ENCODE data around the gene CFD. TPM values are rescaled to one million over a fixed set of nuclear protein-coding genes. Genes with fewer than 3 reads are reported as not detected.

CFD gene
- total and polyA plus RNA-seq, 2 experiments from 2014 or later: 0.90 to 4.7 TPM

DNA sequence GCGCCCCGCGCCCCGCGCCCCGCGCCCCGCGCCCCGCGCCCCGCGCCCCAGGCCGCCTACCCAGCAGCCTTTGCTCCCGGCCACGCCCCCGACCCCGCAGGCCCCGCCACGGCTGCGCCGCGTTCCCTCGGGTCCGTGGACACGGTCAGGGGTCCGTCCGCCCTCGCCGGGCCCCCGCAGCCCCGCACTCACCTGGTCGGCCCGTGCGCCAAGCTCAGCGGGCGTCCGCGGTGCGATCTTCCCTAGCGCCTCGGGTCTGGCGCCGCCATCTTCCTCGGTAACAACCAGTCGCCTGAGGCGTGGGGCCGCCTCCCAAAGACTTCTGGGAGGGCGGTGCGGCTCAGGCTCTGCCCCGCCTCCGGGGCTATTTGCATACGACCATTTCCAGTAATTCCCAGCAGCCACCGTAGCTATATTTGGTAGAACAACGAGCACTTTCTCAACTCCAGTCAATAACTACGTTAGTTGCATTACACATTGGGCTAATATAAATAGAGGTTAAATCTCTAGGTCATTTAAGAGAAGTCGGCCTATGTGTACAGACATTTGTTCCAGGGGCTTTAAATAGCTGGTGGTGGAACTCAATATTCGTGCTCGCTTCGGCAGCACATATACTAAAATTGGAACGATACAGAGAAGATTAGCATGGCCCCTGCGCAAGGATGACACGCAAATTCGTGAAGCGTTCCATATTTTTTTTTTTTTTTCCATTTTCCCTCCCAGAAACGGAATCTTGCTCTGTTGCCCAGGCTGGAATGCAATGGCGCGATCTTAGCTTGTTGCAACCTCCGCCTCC is 33.6 kb downstream of the CFD start, which contains the start of the genes MED16 and RNU6-9:
TSS of gene MED16 (minus strand) at position 294 of the 796 bp plus-strand sequence. CDS start 2,056 bp downstream, outside the sequence.
TSS of gene RNU6-9 (plus strand) at position 591 of the 796 bp plus-strand sequence.
- H3K36me3 Mint-ChIP-seq (ENCODE audit: low read depth): peaks cover 10% of the 10 kb centered on the region
- H3K27me3 Mint-ChIP-seq (ENCODE audit: insufficient read depth, low read depth, poor library complexity): peaks cover 22% of the 10 kb centered on the region
- Histone ChIP-seq H3K27ac (ENCODE audit: low read depth) (peak within 1 kb of the TSS; percentile 85), H4K20me1 (replicated peaks; ENCODE audit: insufficient read depth) (no peaks in the 10 kb centered on the region; the same call in 1 of the 2 replicates), H3K4me1 (ENCODE audit: insufficient read depth) (no peaks in the 10 kb centered on the region), H3K79me2 (replicated peaks; ENCODE audit: insufficient read depth) (no peaks in the 10 kb centered on the region; the same call in 1 of the 2 replicates), H3K4me2 (peak within 1 kb of the TSS; percentile 86), H3F3A (replicated peaks; ENCODE audit: low read depth) (peaks cover 3% of the 10 kb centered on the region; the same call in 1 of the 2 replicates), H2AFZ (no peak within 1 kb of the TSS), H3K36me3 (ENCODE audit: insufficient read depth) (no peaks in the 10 kb centered on the region), H3K4me3 (peak within 1 kb of the TSS; percentile 76), H3K27me3 (ENCODE audit: insufficient read depth) (no peaks in the 10 kb centered on the region), H3K9me2 (ENCODE audit: insufficient read depth) (no peaks in the 10 kb centered on the region)
- DNase-seq (ENCODE audit: low spot score) (peak; percentile 97), ATAC-seq (peak; percentile 85)
- peaks cover 3% of the 10 kb centered on the region; the same call in 1 of the 3 replicates for H3K9me3 Mint-ChIP-seq
- no peaks in the 10 kb centered on the region; the same call in 2 of the 3 replicates for H3K4me1 Mint-ChIP-seq
- H3K4me3 Mint-ChIP-seq: peak within 1 kb of the TSS; percentile 82
- TF ChIP-seq, protein P1, sequence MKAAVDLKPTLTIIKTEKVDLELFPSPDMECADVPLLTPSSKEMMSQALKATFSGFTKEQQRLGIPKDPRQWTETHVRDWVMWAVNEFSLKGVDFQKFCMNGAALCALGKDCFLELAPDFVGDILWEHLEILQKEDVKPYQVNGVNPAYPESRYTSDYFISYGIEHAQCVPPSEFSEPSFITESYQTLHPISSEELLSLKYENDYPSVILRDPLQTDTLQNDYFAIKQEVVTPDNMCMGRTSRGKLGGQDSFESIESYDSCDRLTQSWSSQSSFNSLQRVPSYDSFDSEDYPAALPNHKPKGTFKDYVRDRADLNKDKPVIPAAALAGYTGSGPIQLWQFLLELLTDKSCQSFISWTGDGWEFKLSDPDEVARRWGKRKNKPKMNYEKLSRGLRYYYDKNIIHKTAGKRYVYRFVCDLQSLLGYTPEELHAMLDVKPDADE (IDR thresholded peaks at IDR 0.05): peak; percentile 48
- no peak for TF ChIP-seq JUNB (IDR thresholded peaks at IDR 0.05; ENCODE audit: unreplicated experiment)
- TF ChIP-seq POLR2AphosphoS5 (IDR thresholded peaks at IDR 0.05; ENCODE audit: low read depth): peak; percentile 72
- no peak for TF ChIP-seq NANOG (IDR thresholded peaks at IDR 0.05; ENCODE audit: borderline replicate concordance)
- H3K27ac Mint-ChIP-seq: peak within 1 kb of the TSS; percentile 100

DNA sequence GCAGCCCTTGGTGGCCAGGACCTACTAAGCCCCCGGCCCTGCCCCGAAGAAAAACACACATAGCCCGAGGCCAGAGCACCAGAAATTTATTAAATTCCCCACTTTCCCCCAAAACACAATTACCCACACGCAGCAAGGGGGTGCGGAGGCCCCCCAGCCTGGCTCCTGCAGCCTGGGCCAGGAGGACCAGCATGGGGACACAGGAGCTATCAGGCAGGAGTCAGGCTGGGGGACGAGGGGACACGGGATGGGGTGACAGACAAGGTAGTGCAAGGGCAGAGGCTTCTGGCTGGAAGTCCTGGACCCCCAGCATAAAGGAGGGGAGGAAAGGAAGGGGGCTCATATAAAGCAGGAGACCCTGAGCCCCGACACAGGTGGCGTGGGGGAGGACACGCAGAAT is 37.0 kb downstream of the CFD start:
- no peak overlapping the region for H3K4me3 Mint-ChIP-seq
- H3K9me2 ChIP-seq (ENCODE audit: insufficient read depth): no peaks in the 10 kb centered on the region
- peaks cover 3% of the 10 kb centered on the region for H3F3A ChIP-seq (replicated peaks; ENCODE audit: low read depth)
- H3K4me2 ChIP-seq: no peak overlapping the region
- no peaks in the 10 kb centered on the region; the same call in 1 of the 2 replicates for H3K79me2 ChIP-seq (replicated peaks; ENCODE audit: insufficient read depth)
- H3K27ac ChIP-seq (ENCODE audit: low read depth): no peak overlapping the region
- H3K27me3 Mint-ChIP-seq (ENCODE audit: insufficient read depth, low read depth, poor library complexity): peaks cover 19% of the 10 kb centered on the region
- DNase-seq (ENCODE audit: low spot score) (no peak), ATAC-seq (no peak)
- H3K36me3 Mint-ChIP-seq (ENCODE audit: low read depth): peaks cover 15% of the 10 kb centered on the region
- H3K27ac Mint-ChIP-seq: no peak overlapping the region
- no peaks in the 10 kb centered on the region for H3K36me3 ChIP-seq (ENCODE audit: insufficient read depth)
- peaks cover 5% of the 10 kb centered on the region for H3K4me1 Mint-ChIP-seq
- H4K20me1 ChIP-seq (replicated peaks; ENCODE audit: insufficient read depth): peaks cover 2% of the 10 kb centered on the region; the same call in 1 of the 2 replicates
- peaks cover 3% of the 10 kb centered on the region; the same call in 1 of the 2 replicates for H3K4me1 ChIP-seq (ENCODE audit: insufficient read depth)
- no peak overlapping the region for H3K4me3 ChIP-seq
- H3K27me3 ChIP-seq (ENCODE audit: insufficient read depth): no peaks in the 10 kb centered on the region
- no peak overlapping the region for H2AFZ ChIP-seq
- H3K9me3 Mint-ChIP-seq: peaks cover 3% of the 10 kb centered on the region; the same call in 1 of the 3 replicates
- TF ChIP-seq, protein P2, sequence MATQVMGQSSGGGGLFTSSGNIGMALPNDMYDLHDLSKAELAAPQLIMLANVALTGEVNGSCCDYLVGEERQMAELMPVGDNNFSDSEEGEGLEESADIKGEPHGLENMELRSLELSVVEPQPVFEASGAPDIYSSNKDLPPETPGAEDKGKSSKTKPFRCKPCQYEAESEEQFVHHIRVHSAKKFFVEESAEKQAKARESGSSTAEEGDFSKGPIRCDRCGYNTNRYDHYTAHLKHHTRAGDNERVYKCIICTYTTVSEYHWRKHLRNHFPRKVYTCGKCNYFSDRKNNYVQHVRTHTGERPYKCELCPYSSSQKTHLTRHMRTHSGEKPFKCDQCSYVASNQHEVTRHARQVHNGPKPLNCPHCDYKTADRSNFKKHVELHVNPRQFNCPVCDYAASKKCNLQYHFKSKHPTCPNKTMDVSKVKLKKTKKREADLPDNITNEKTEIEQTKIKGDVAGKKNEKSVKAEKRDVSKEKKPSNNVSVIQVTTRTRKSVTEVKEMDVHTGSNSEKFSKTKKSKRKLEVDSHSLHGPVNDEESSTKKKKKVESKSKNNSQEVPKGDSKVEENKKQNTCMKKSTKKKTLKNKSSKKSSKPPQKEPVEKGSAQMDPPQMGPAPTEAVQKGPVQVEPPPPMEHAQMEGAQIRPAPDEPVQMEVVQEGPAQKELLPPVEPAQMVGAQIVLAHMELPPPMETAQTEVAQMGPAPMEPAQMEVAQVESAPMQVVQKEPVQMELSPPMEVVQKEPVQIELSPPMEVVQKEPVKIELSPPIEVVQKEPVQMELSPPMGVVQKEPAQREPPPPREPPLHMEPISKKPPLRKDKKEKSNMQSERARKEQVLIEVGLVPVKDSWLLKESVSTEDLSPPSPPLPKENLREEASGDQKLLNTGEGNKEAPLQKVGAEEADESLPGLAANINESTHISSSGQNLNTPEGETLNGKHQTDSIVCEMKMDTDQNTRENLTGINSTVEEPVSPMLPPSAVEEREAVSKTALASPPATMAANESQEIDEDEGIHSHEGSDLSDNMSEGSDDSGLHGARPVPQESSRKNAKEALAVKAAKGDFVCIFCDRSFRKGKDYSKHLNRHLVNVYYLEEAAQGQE (IDR thresholded peaks at IDR 0.05; ENCODE audit: unreplicated experiment): no peak
- TF ChIP-seq, protein P3, sequence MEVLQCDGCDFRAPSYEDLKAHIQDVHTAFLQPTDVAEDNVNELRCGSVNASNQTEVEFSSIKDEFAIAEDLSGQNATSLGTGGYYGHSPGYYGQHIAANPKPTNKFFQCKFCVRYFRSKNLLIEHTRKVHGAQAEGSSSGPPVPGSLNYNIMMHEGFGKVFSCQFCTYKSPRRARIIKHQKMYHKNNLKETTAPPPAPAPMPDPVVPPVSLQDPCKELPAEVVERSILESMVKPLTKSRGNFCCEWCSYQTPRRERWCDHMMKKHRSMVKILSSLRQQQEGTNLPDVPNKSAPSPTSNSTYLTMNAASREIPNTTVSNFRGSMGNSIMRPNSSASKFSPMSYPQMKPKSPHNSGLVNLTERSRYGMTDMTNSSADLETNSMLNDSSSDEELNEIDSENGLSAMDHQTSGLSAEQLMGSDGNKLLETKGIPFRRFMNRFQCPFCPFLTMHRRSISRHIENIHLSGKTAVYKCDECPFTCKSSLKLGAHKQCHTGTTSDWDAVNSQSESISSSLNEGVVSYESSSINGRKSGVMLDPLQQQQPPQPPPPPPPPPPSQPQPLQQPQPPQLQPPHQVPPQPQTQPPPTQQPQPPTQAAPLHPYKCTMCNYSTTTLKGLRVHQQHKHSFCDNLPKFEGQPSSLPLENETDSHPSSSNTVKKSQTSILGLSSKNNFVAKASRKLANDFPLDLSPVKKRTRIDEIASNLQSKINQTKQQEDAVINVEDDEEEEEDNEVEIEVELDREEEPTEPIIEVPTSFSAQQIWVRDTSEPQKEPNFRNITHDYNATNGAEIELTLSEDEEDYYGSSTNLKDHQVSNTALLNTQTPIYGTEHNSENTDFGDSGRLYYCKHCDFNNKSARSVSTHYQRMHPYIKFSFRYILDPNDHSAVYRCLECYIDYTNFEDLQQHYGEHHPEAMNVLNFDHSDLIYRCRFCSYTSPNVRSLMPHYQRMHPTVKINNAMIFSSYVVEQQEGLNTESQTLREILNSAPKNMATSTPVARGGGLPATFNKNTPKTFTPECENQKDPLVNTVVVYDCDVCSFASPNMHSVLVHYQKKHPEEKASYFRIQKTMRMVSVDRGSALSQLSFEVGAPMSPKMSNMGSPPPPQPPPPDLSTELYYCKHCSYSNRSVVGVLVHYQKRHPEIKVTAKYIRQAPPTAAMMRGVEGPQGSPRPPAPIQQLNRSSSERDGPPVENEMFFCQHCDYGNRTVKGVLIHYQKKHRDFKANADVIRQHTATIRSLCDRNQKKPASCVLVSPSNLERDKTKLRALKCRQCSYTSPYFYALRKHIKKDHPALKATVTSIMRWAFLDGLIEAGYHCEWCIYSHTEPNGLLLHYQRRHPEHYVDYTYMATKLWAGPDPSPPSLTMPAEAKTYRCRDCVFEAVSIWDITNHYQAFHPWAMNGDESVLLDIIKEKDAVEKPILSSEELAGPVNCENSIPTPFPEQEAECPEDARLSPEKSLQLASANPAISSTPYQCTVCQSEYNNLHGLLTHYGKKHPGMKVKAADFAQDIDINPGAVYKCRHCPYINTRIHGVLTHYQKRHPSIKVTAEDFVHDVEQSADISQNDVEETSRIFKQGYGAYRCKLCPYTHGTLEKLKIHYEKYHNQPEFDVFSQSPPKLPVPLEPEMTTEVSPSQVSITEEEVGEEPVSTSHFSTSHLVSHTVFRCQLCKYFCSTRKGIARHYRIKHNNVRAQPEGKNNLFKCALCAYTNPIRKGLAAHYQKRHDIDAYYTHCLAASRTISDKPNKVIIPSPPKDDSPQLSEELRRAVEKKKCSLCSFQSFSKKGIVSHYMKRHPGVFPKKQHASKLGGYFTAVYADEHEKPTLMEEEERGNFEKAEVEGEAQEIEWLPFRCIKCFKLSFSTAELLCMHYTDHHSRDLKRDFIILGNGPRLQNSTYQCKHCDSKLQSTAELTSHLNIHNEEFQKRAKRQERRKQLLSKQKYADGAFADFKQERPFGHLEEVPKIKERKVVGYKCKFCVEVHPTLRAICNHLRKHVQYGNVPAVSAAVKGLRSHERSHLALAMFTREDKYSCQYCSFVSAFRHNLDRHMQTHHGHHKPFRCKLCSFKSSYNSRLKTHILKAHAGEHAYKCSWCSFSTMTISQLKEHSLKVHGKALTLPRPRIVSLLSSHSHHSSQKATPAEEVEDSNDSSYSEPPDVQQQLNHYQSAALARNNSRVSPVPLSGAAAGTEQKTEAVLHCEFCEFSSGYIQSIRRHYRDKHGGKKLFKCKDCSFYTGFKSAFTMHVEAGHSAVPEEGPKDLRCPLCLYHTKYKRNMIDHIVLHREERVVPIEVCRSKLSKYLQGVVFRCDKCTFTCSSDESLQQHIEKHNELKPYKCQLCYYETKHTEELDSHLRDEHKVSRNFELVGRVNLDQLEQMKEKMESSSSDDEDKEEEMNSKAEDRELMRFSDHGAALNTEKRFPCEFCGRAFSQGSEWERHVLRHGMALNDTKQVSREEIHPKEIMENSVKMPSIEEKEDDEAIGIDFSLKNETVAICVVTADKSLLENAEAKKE (CRISPR knock-in tag; IDR thresholded peaks at IDR 0.05): no peak
- TF ChIP-seq JUNB (IDR thresholded peaks at IDR 0.05; ENCODE audit: unreplicated experiment): no peak
- TF ChIP-seq POLR2AphosphoS5 (IDR thresholded peaks at IDR 0.05; ENCODE audit: low read depth): no peak
- no peak for TF ChIP-seq ZNF114 (CRISPR knock-in tag; IDR thresholded peaks at IDR 0.05)
- TF ChIP-seq STAT1 (IDR thresholded peaks at IDR 0.05; ENCODE audit: unreplicated experiment): no peak

Data from GM23338 (cell line).